Fibroblast of pulmonary artery (primary cell): ENCODE measurements around the gene COL15A1.

Experiments used
- DNase-seq: peaks from one replicate; pipeline ENCODE4 v3.0.0-alpha.2; 2010; ENCODE audit warnings: low read depth
- H3K4me3 ChIP-seq: replicated peaks from 2 replicates; pipeline ENCODE4 v1.5.1; 2011; ENCODE audit warnings: low read depth, mild to moderate bottlenecking, control low read depth, low read length, moderate library complexity
- TF ChIP-seq, protein P1 (sequence below): IDR thresholded peaks from 2 replicates; pipeline ENCODE4 v1.5.1; 2011; ENCODE audit warnings: mild to moderate bottlenecking, control low read depth, low read length, inconsistent platforms; ENCODE audit errors: missing control alignments

Gene COL15A1

DNA sequence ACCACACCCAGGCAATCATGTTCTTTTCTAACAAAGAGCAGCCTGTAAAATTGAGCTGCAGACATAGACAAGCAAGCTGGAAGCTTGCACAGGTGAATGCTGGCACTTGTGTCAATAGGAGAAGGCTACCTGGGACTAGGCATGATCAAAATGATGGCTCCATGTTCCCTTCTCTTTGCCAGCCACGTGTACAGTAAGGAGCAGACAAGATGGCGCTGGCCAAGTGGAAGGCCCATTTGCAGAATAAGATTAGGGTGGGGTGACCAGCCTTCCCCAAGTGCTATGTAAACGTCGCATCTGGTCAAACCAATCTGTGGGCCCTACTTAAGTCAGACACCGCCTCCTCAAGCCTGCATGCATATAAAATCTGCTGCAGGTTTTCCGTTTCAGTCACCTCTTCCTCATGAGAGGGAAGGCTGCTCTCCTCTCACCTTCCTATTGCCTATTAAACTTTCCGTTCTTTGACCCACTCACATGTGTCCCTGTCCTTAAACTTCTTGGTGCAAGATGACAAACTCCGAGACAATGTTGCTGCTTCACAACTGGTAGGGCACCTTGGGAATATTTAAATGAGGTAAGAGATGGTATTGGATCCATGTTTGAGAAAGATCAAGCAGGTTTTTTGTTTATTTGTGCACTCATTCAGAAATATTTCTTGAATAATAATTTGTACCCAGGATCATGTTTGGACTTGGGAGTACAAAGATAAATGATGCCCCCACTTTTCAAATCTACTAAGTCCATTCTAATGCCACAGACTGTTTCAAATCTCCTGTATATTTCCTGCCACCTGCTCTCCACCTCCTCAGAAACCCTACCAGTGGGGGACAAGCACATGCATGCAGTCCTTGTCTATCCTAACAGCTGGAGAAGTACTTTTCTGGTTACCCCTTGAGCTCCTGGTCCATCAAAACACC lies 130.5 kb downstream of the COL15A1 start:
- H3K4me3 ChIP-seq, result no peak overlapping the region
- no peak for DNase-seq
- TF ChIP-seq, protein P1, sequence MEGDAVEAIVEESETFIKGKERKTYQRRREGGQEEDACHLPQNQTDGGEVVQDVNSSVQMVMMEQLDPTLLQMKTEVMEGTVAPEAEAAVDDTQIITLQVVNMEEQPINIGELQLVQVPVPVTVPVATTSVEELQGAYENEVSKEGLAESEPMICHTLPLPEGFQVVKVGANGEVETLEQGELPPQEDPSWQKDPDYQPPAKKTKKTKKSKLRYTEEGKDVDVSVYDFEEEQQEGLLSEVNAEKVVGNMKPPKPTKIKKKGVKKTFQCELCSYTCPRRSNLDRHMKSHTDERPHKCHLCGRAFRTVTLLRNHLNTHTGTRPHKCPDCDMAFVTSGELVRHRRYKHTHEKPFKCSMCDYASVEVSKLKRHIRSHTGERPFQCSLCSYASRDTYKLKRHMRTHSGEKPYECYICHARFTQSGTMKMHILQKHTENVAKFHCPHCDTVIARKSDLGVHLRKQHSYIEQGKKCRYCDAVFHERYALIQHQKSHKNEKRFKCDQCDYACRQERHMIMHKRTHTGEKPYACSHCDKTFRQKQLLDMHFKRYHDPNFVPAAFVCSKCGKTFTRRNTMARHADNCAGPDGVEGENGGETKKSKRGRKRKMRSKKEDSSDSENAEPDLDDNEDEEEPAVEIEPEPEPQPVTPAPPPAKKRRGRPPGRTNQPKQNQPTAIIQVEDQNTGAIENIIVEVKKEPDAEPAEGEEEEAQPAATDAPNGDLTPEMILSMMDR, result no peak

GRCh38 chr9:99074902-99075245 lies 131.2 kb downstream of the COL15A1 start:
- no peak for DNase-seq
- TF ChIP-seq, protein P1, result no peak
- no peak overlapping the region for H3K4me3 ChIP-seq

DNA sequence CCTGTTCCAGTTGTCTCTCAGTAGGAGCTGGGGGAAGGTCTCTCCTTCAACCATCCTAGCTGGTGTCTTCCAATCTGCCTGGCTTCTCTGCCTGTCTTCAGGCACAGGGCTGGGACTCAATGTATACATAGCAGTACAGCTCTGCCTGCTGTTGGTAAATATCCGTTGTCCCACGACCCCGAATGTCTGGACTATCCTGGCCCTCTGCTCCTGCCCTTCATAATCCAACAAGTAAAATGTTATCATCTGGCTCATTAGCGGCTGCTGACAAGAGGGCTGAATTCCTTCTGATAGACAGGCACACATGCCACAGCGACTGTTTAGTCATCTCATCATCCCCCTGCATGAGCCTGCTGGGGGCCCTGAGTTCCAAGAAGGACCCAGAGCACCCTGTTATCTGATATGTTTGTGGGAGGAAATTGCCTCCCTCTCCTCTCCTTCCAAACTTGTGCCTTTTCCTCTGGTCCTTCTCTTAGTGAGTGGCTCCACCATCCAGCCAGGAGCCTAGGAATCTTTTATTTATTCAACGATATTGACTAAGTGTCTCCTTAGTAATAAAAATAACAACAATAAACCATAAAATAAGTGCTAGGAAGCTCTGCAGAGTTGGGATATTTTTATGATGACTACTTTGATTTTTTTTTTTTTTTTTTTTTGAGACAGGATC lies 131.7 kb downstream of the COL15A1 start:
- no peak overlapping the region for H3K4me3 ChIP-seq
- peak; percentile 29 for DNase-seq
- TF ChIP-seq, protein P1, result no peak

DNA sequence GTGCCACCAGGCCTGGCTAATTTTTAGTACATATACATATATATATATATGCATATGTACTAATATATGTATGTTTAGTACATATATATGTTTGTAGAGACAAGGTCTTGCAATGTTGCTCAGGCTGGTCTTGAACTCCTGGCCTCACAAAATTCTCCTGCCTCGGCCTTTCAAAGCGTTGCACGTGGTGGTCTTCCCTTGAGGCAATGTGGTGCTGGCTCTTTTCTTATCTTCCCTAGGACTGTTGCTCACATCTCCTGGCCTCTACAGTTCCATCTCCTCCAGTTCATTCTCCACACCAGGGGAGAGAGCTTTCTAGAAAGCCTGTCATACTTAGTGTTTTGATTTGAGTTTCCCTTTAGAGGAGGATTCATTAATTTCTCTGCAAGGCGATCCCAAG lies 132.3 kb downstream of the COL15A1 start:
- no peak overlapping the region for H3K4me3 ChIP-seq
- TF ChIP-seq, protein P1, result no peak
- no peak for DNase-seq

DNA sequence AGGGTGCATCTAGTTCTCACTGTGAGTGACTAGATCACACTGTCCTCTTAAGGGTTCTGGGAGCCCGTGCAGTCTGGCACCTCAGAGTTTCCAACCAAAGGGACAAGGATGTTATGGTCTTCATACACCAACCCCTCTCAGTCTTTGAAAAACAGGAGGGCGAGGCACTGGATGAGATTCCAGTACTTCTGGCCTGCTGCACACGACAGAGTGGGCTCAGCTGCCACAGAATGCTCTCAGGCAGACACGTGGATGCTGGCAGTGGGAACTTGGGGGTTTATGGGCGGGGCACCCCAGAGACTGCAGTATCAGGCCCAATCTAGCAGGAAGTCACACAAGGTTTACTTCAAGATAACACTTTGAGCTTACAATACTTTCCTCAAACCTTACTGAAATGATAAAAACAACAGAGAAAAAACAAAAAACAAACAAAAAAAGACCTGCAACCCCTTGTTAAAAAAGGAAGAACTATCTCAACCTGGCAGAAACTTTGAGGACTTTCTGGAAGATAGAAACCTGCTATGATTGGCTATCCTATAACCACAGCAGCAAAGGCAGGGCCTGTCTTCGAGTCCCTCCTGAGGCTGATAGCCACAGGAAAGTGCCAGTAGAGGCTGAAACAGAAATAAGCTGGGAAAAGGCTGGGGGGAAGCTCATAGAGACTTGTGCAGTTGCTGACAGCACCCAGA lies 132.9 kb downstream of the COL15A1 start:
- no peak for DNase-seq
- TF ChIP-seq, protein P1, result no peak
- H3K4me3 ChIP-seq, result no peak overlapping the region

GRCh38 chr9:99078717-99079116 lies 135.0 kb downstream of the COL15A1 start:
- no peak overlapping the region for H3K4me3 ChIP-seq
- DNase-seq, result no peak
- TF ChIP-seq, protein P1, result no peak
